Loucy (cell line): Measurements from ENCODE around the gene CXCR2.

Experiments
- H2AFZ ChIP-seq: fragments of 200-600 bp; sonication (generic); 2 replicates; pipeline ENCODE4 v1.6.0; 2016; ENCODE audit warnings: antibody characterized with exemption, mild to moderate bottlenecking, low read length, moderate library complexity
- H3F3A ChIP-seq: fragments of 200-600 bp; 2 replicates; pipeline ENCODE4 v1.6.0; 2016; ENCODE audit warnings: antibody characterized with exemption, low read depth, mild to moderate bottlenecking
- H3K27me3 ChIP-seq: fragments of 200-600 bp; sonication (generic); 2 replicates; pipeline ENCODE4 v1.6.1; 2014; ENCODE audit warnings: low read length, mild to moderate bottlenecking; ENCODE audit not compliant: insufficient read depth, poor library complexity, severe bottlenecking
- H3K36me3 ChIP-seq: fragments of 200-600 bp; sonication (generic); 2 replicates; pipeline ENCODE4 v1.6.1; 2016; ENCODE audit warnings: low read length; ENCODE audit not compliant: insufficient read depth
- H3K4me1 ChIP-seq: fragments of 200-600 bp; sonication (generic); 2 replicates; pipeline ENCODE4 v1.5.1; 2014; ENCODE audit warnings: low read length, mild to moderate bottlenecking; ENCODE audit not compliant: insufficient read depth, poor library complexity, severe bottlenecking
- H3K4me2 ChIP-seq: fragments of 200-600 bp; sonication (generic); 2 replicates; pipeline ENCODE4 v1.6.0; 2014; ENCODE audit warnings: antibody characterized with exemption, low read length, low read depth, mild to moderate bottlenecking; ENCODE audit not compliant: poor library complexity, severe bottlenecking
- H3K4me3 ChIP-seq: fragments of 200-600 bp; sonication (generic); 2 replicates; pipeline ENCODE4 v1.5.1; 2014; ENCODE audit warnings: low read length, mild to moderate bottlenecking, mixed read lengths; ENCODE audit not compliant: poor library complexity, severe bottlenecking
- H3K79me2 ChIP-seq: fragments of 200-600 bp; sonication (generic); 2 replicates; pipeline ENCODE4 v1.6.1; 2014; ENCODE audit warnings: low read length; ENCODE audit not compliant: insufficient read depth
- H3K9ac ChIP-seq: fragments of 200-600 bp; sonication (generic); 2 replicates; pipeline ENCODE4 v1.6.0; 2014; ENCODE audit warnings: mild to moderate bottlenecking, low read depth, low read length, moderate library complexity; ENCODE audit not compliant: poor library complexity, severe bottlenecking
- H3K9me2 ChIP-seq: fragments of 200-600 bp; sonication (generic); replicated peaks from 2 replicates; pipeline ENCODE4 v1.6.1; 2016; ENCODE audit warnings: low read depth, low read length, mixed read lengths
- H3K9me3 ChIP-seq: fragments of 200-600 bp; sonication (generic); 2 replicates; pipeline ENCODE4 v1.6.1; 2014; ENCODE audit warnings: mild to moderate bottlenecking, antibody characterized with exemption, low read length, low read depth; ENCODE audit not compliant: insufficient read depth
- H4K20me1 ChIP-seq: fragments of 200-600 bp; sonication (generic); 2 replicates; pipeline ENCODE4 v1.6.0; 2014; ENCODE audit warnings: antibody characterized with exemption, low read length, mild to moderate bottlenecking; ENCODE audit not compliant: insufficient read depth, poor library complexity, severe bottlenecking
- CTCF ChIP-seq: fragments of 200-600 bp; sonication (generic); conservative IDR thresholded peaks from 2 replicates; pipeline ENCODE4 v1.5.1; 2014; ENCODE audit warnings: mild to moderate bottlenecking, antibody characterized with exemption, low read length
- EZH2phosphoT487 ChIP-seq: fragments of 200-600 bp; IDR thresholded peaks from 2 replicates; pipeline ENCODE4 v1.6.1; 2018; ENCODE audit warnings: antibody characterized with exemption, mild to moderate bottlenecking, moderate library complexity, borderline replicate concordance

The CXCR2 gene

DNA sequence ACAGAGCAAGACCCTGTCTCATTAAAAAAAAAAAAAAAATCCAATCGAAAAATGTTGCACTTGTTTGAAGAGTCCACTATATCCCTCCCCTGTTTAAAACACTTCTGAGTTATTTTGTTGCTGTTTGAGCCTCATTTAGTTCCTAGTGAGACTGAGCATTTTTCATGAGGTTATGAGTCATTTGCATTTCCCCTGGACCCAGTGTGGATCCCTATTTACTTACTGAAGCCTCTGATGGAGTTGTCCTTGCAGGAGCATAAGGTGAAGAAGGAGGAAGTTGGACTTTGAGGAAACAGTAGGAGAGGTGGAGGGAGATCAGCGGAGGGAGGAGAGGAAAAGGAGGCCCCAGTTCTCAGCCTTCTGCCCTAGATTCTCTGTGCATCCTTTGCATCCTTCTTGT, 35.8 kb downstream of the CXCR2 start:
- Histone ChIP-seq H3K79me2 (no peaks in the 10 kb centered on the region), H3K4me3 (no peak overlapping the region), H3K36me3 (no peaks in the 10 kb centered on the region), H3K9me3 (no peaks in the 10 kb centered on the region), H3K27me3 (no peaks in the 10 kb centered on the region), H3F3A (no peaks in the 10 kb centered on the region), H3K9me2 (no peaks in the 10 kb centered on the region), H3K4me2 (no peak overlapping the region), H4K20me1 (no peaks in the 10 kb centered on the region), H2AFZ (no peak overlapping the region), H3K4me1 (peaks cover 3% of the 10 kb centered on the region), H3K9ac (no peak overlapping the region)
- no peak for TF ChIP-seq CTCF
- TF ChIP-seq EZH2phosphoT487, result no peak

GRCh38 chr2:218162814-218163213, 37.0 kb downstream of the CXCR2 start:
- Histone ChIP-seq H3K9me3 (no peaks in the 10 kb centered on the region), H3K9me2 (no peaks in the 10 kb centered on the region), H2AFZ (no peak overlapping the region), H3K4me1 (peaks cover 11% of the 10 kb centered on the region), H3K4me2 (no peak overlapping the region), H3K9ac (no peak overlapping the region), H4K20me1 (no peaks in the 10 kb centered on the region), H3K27me3 (no peaks in the 10 kb centered on the region), H3K36me3 (no peaks in the 10 kb centered on the region), H3K4me3 (no peak overlapping the region), H3F3A (no peaks in the 10 kb centered on the region), H3K79me2 (no peaks in the 10 kb centered on the region)
- TF ChIP-seq CTCF (no peak), EZH2phosphoT487 (no peak)

DNA sequence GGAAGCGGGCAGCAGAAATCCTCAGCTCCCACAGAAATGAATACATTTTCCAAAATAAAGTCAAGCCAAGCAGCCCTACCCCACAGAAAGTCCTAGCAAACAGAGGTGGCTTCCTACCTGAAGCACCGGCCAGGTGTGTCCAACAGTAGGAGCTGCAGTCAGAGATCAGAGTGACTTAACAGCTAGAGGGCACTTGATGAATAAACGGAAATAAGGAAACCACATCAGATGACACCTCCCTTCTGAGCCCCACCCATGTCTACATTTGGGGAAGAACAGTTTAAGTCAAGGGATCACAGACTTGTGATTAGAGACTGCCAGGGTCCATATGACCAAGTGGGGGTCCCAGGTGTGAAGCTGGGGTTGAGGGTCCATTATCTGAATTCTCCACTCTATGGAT, 41.0 kb downstream of the CXCR2 start, which contains the start of gene CXCR1:
Gene CXCR1, minus strand, starts transcription at position 172 of the 400 bp plus-strand sequence. CDS start 1,751 bp downstream, outside the sequence.
- Histone ChIP-seq H3K9me3 (no peaks in the 10 kb centered on the region), H3K4me1 (peaks cover 14% of the 10 kb centered on the region), H3K36me3 (no peaks in the 10 kb centered on the region), H2AFZ (no peak within 1 kb of the TSS), H3K79me2 (no peaks in the 10 kb centered on the region), H3K27me3 (no peaks in the 10 kb centered on the region), H3K9me2 (no peaks in the 10 kb centered on the region), H4K20me1 (no peaks in the 10 kb centered on the region), H3F3A (no peaks in the 10 kb centered on the region), H3K4me3 (no peak within 1 kb of the TSS), H3K9ac (no peak within 1 kb of the TSS), H3K4me2 (peak within 1 kb of the TSS; percentile 42)
- TF ChIP-seq EZH2phosphoT487 (no peak), CTCF (peak; percentile 37; the same call in 1 of the 2 replicates)
